HG03469 (cell line): ENCODE measurements around the gene AOX1.
"Not testable (repeated sequence)": the region's sequence is repeated elsewhere in the genome, so short reads cannot be mapped to it uniquely, and the experiment has no call there.

Experiments used
- ATAC-seq: cut with Tn5 transposase; IDR thresholded peaks from one replicate; pipeline ENCODE4 v1.9.1; 2021; ENCODE audit warnings: mild to moderate bottlenecking, moderate library complexity, moderate number of reproducible peaks; ENCODE audit not compliant: unreplicated experiment

Gene AOX1

GRCh38 chr2:200698217-200698616 is 112.4 kb downstream of the AOX1 start:
- no peak for ATAC-seq

GRCh38 chr2:200699310-200699709 is 113.5 kb downstream of the AOX1 start:
- ATAC-seq, result no peak

GRCh38 chr2:200700856-200701255 is 115.0 kb downstream of the AOX1 start:
- no peak for ATAC-seq

GRCh38 chr2:200702044-200702443 is 116.2 kb downstream of the AOX1 start:
- no peak for ATAC-seq

GRCh38 chr2:200702646-200703118 is 116.9 kb downstream of the AOX1 start:
- no peak for ATAC-seq

- ATAC-seq, result no peak
These were observed 117.5 kb downstream of the AOX1 start for GRCh38 chr2:200703127-200703925.

GRCh38 chr2:200703926-200704637 is 118.3 kb downstream of the AOX1 start:
- ATAC-seq, result no peak

- ATAC-seq, result no peak
These were observed 119.7 kb downstream of the AOX1 start for GRCh38 chr2:200705305-200706041.

GRCh38 chr2:200708943-200709342 is 123.1 kb downstream of the AOX1 start:
- no peak for ATAC-seq

- peak; percentile 96 for ATAC-seq
These were observed 127.3 kb downstream of the AOX1 start for GRCh38 chr2:200713003-200713703.

GRCh38 chr2:200713704-200714064 is 127.9 kb downstream of the AOX1 start:
- ATAC-seq, result no peak

- ATAC-seq, result not testable (repeated sequence)
These were observed 129.2 kb downstream of the AOX1 start for GRCh38 chr2:200715014-200715413.

- no peak for ATAC-seq
These were observed 130.6 kb downstream of the AOX1 start for GRCh38 chr2:200716386-200716785.
